HUES6 (cell line): ENCODE measurements around the gene PIK3CD.

ENCODE experiments used
- H3K27ac ChIP-seq: 2 replicates; pipeline ENCODE4 v1.7.0; 2013; ENCODE audit warnings: low read depth, mild to moderate bottlenecking, low read length, inconsistent platforms
- H3K27me3 ChIP-seq: 2 replicates; pipeline ENCODE4 v1.6.1; 2013; ENCODE audit warnings: low read length; ENCODE audit not compliant: control insufficient read depth, insufficient read depth
- H3K36me3 ChIP-seq: 2 replicates; pipeline ENCODE4 v1.6.1; 2013; ENCODE audit warnings: low read length; ENCODE audit not compliant: control insufficient read depth, insufficient read depth
- H3K4me1 ChIP-seq: 2 replicates; pipeline ENCODE4 v1.6.1; 2013; ENCODE audit warnings: low read length; ENCODE audit not compliant: control insufficient read depth, insufficient read depth
- H3K4me3 ChIP-seq: 2 replicates; pipeline ENCODE4 v1.5.1; 2013; ENCODE audit warnings: low read depth, low read length
- H3K9ac ChIP-seq: one replicate; pipeline ENCODE4 v1.6.1; 2013; ENCODE audit warnings: mild to moderate bottlenecking, low read length
- H3K9me3 ChIP-seq: 2 replicates; pipeline ENCODE4 v1.6.1; 2013; ENCODE audit warnings: low read depth, low read length; ENCODE audit not compliant: control insufficient read depth, insufficient read depth

The PIK3CD gene

DNA sequence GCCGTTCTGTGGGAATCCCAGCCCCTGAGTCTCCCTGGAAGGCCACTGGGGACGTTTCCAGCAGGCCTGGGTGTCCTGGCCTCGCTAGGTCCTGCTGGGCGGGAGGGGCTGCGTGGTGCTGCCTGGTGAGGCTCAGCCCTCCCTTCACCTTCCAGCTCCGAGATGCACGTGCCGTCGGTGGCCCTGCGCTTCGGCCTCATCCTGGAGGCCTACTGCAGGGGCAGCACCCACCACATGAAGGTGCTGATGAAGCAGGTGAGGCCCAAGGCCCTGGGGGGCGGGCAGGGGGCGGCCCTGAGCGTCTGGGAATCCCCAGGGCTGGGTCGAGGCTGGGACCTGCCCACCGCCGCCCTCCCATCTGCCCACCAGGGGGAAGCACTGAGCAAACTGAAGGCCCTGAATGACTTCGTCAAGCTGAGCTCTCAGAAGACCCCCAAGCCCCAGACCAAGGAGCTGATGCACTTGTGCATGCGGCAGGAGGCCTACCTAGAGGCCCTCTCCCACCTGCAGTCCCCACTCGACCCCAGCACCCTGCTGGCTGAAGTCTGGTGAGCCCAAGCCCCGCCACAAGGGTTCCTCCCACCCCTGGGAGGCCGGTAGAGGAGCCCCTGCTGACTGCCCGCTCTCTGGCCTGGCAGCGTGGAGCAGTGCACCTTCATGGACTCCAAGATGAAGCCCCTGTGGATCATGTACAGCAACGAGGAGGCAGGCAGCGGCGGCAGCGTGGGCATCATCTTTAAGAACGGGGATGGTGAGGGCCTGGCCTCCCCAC is 70.3 kb downstream of the PIK3CD start:
- Histone ChIP-seq H3K27ac (no peak overlapping the region), H3K36me3 (peaks cover 31% of the 10 kb centered on the region), H3K27me3 (no peaks in the 10 kb centered on the region), H3K9me3 (peaks cover 15% of the 10 kb centered on the region), H3K9ac (no peak overlapping the region), H3K4me3 (no peak overlapping the region), H3K4me1 (peaks cover 31% of the 10 kb centered on the region)

GRCh38 chr1:9722378-9722749 is 70.8 kb downstream of the PIK3CD start:
- H3K27ac ChIP-seq = no peak overlapping the region
- H3K9me3 ChIP-seq = peaks cover 15% of the 10 kb centered on the region
- no peaks in the 10 kb centered on the region for H3K27me3 ChIP-seq
- no peak overlapping the region for H3K9ac ChIP-seq
- H3K36me3 ChIP-seq = peaks cover 37% of the 10 kb centered on the region
- H3K4me1 ChIP-seq = peaks cover 26% of the 10 kb centered on the region
- no peak overlapping the region for H3K4me3 ChIP-seq

GRCh38 chr1:9723068-9723805 is 71.7 kb downstream of the PIK3CD start:
- Histone ChIP-seq H3K4me3 (no peak overlapping the region), H3K4me1 (peaks cover 17% of the 10 kb centered on the region), H3K9ac (no peak overlapping the region), H3K27ac (no peak overlapping the region), H3K27me3 (no peaks in the 10 kb centered on the region), H3K9me3 (peaks cover 15% of the 10 kb centered on the region), H3K36me3 (peaks cover 44% of the 10 kb centered on the region)

DNA sequence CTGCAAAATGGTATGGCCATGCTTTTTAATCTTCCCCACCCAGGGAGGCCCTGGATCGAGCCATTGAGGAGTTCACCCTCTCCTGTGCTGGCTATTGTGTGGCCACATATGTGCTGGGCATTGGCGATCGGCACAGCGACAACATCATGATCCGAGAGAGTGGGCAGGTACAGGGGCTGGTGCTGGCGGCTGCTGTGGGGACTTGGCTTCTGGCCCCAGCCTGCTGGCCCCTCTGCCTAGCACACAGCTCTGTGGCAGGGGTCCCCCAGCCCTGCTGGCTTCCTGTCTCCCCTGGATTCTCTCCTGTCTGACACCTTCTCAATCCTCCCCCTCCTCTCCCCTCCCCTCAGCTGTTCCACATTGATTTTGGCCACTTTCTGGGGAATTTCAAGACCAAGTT is 72.4 kb downstream of the PIK3CD start:
- Histone ChIP-seq H3K9me3 (peaks cover 15% of the 10 kb centered on the region), H3K27ac (no peak overlapping the region), H3K36me3 (peaks cover 51% of the 10 kb centered on the region), H3K4me3 (no peak overlapping the region), H3K27me3 (no peaks in the 10 kb centered on the region), H3K4me1 (peaks cover 10% of the 10 kb centered on the region), H3K9ac (no peak overlapping the region)

GRCh38 chr1:9724706-9725476 is 73.4 kb downstream of the PIK3CD start:
- Histone ChIP-seq H3K36me3 (peaks cover 58% of the 10 kb centered on the region), H3K27ac (no peak overlapping the region), H3K27me3 (no peaks in the 10 kb centered on the region), H3K4me3 (no peak overlapping the region), H3K9ac (no peak overlapping the region), H3K9me3 (peaks cover 15% of the 10 kb centered on the region), H3K4me1 (peaks cover 8% of the 10 kb centered on the region)

- Histone ChIP-seq H3K4me3 (no peak overlapping the region), H3K9me3 (peaks cover 15% of the 10 kb centered on the region), H3K27ac (no peak overlapping the region), H3K9ac (no peak overlapping the region), H3K27me3 (no peaks in the 10 kb centered on the region), H3K36me3 (peaks cover 72% of the 10 kb centered on the region), H3K4me1 (peaks cover 3% of the 10 kb centered on the region)
Observed at GRCh38 chr1:9726406-9726805, 74.9 kb downstream of the PIK3CD start.

GRCh38 chr1:9726905-9727595 is 75.5 kb downstream of the PIK3CD start:
- H3K9ac ChIP-seq = no peak overlapping the region
- peaks cover 76% of the 10 kb centered on the region for H3K36me3 ChIP-seq

GRCh38 chr1:9728451-9729295 is 77.1 kb downstream of the PIK3CD start:
- H3K4me3 ChIP-seq = no peak overlapping the region
- no peaks in the 10 kb centered on the region for H3K4me1 ChIP-seq
- H3K27ac ChIP-seq = no peak overlapping the region
- no peaks in the 10 kb centered on the region for H3K27me3 ChIP-seq
- no peak overlapping the region for H3K9ac ChIP-seq
- H3K9me3 ChIP-seq = peaks cover 5% of the 10 kb centered on the region
- peaks cover 76% of the 10 kb centered on the region for H3K36me3 ChIP-seq

More at GRCh38 chr1:9726905-9727595, 75.5 kb downstream of the PIK3CD start:
- Histone ChIP-seq H3K4me1 (no peaks in the 10 kb centered on the region), H3K27ac (no peak overlapping the region), H3K27me3 (no peaks in the 10 kb centered on the region), H3K9me3 (peaks cover 15% of the 10 kb centered on the region), H3K4me3 (no peak overlapping the region)

- no peaks in the 10 kb centered on the region for H3K9me3 ChIP-seq
- no peaks in the 10 kb centered on the region for H3K27me3 ChIP-seq
- H3K4me1 ChIP-seq = no peaks in the 10 kb centered on the region
- no peak overlapping the region for H3K4me3 ChIP-seq
- H3K27ac ChIP-seq = no peak overlapping the region
- peaks cover 76% of the 10 kb centered on the region for H3K36me3 ChIP-seq
- no peak overlapping the region for H3K9ac ChIP-seq
Observed at GRCh38 chr1:9729523-9729922, 78.0 kb downstream of the PIK3CD start.
